Measurements from ENCODE around the gene MCM6. TPM values are rescaled to one million over a fixed set of nuclear protein-coding genes. Genes with fewer than 3 reads are reported as not detected.
A peak's percentile ranks its signal among the peaks of the same experiment; 100 is the strongest.

MCM6 gene
- total and polyA plus RNA-seq, 2 experiments from 2014 or later, result 74.7 to 133 TPM

DNA sequence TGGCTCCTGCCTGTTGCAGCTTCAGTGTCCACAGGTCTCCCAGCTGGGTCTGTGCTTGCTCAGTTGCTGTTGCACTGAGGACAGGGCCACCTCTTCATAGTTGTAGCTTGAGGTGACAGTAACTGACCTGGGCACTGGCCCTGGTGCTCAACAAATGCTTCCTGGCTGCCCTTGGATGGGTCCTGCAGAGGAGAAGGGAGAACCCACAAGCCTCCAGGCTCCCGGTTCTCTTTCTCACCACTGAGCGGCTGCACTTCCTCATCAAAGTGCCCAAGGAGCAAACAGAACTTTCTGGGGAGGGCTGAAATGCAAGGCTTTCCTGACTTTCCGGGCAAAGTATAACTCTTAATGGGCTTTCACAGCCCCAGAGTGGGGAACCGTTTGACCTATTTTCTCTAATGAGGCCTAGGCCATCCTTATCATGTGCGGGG is 78.0 kb downstream of the MCM6 start:
- H3K27ac Mint-ChIP-seq, result no peak overlapping the region
- Histone ChIP-seq H3K27me3 (ENCODE audit: insufficient read depth) (no peaks in the 10 kb centered on the region), H3K4me1 (ENCODE audit: insufficient read depth) (no peaks in the 10 kb centered on the region), H3K4me2 (no peak overlapping the region), H3K27ac (ENCODE audit: low read depth) (no peak overlapping the region), H3F3A (replicated peaks; ENCODE audit: low read depth) (no peaks in the 10 kb centered on the region), H3K9me2 (ENCODE audit: insufficient read depth) (no peaks in the 10 kb centered on the region), H3K36me3 (ENCODE audit: insufficient read depth) (no peaks in the 10 kb centered on the region), H3K4me3 (no peak overlapping the region), H4K20me1 (replicated peaks; ENCODE audit: insufficient read depth) (no peaks in the 10 kb centered on the region), H2AFZ (peak overlapping the region; percentile 93), H3K79me2 (replicated peaks; ENCODE audit: insufficient read depth) (no peaks in the 10 kb centered on the region)
- H3K4me3 Mint-ChIP-seq, result no peak overlapping the region
- H3K27me3 Mint-ChIP-seq (ENCODE audit: insufficient read depth, low read depth, poor library complexity), result peaks cover 3% of the 10 kb centered on the region
- DNase-seq (ENCODE audit: low spot score) (no peak), ATAC-seq (no peak)
- TF ChIP-seq, protein P1, sequence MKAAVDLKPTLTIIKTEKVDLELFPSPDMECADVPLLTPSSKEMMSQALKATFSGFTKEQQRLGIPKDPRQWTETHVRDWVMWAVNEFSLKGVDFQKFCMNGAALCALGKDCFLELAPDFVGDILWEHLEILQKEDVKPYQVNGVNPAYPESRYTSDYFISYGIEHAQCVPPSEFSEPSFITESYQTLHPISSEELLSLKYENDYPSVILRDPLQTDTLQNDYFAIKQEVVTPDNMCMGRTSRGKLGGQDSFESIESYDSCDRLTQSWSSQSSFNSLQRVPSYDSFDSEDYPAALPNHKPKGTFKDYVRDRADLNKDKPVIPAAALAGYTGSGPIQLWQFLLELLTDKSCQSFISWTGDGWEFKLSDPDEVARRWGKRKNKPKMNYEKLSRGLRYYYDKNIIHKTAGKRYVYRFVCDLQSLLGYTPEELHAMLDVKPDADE (IDR thresholded peaks at IDR 0.05), result no peak
- TF ChIP-seq ZNF114 (CRISPR knock-in tag; IDR thresholded peaks at IDR 0.05) (no peak), ZNF331 (CRISPR knock-in tag; IDR thresholded peaks at IDR 0.05; ENCODE audit: low read depth) (no peak), EZH2phosphoT487 (IDR thresholded peaks at IDR 0.05; ENCODE audit: unreplicated experiment) (no peak), JUNB (IDR thresholded peaks at IDR 0.05; ENCODE audit: unreplicated experiment) (no peak), NANOG (IDR thresholded peaks at IDR 0.05; ENCODE audit: borderline replicate concordance) (no peak), STAT1 (IDR thresholded peaks at IDR 0.05; ENCODE audit: unreplicated experiment) (no peak), EZH2 (IDR thresholded peaks at IDR 0.05; ENCODE audit: low read depth, unreplicated experiment) (no peak), CREB1 (CRISPR knock-in tag; IDR thresholded peaks at IDR 0.05; ENCODE audit: low read depth) (no peak), POLR2AphosphoS5 (IDR thresholded peaks at IDR 0.05; ENCODE audit: low read depth) (no peak)
- TF ChIP-seq, protein P2, sequence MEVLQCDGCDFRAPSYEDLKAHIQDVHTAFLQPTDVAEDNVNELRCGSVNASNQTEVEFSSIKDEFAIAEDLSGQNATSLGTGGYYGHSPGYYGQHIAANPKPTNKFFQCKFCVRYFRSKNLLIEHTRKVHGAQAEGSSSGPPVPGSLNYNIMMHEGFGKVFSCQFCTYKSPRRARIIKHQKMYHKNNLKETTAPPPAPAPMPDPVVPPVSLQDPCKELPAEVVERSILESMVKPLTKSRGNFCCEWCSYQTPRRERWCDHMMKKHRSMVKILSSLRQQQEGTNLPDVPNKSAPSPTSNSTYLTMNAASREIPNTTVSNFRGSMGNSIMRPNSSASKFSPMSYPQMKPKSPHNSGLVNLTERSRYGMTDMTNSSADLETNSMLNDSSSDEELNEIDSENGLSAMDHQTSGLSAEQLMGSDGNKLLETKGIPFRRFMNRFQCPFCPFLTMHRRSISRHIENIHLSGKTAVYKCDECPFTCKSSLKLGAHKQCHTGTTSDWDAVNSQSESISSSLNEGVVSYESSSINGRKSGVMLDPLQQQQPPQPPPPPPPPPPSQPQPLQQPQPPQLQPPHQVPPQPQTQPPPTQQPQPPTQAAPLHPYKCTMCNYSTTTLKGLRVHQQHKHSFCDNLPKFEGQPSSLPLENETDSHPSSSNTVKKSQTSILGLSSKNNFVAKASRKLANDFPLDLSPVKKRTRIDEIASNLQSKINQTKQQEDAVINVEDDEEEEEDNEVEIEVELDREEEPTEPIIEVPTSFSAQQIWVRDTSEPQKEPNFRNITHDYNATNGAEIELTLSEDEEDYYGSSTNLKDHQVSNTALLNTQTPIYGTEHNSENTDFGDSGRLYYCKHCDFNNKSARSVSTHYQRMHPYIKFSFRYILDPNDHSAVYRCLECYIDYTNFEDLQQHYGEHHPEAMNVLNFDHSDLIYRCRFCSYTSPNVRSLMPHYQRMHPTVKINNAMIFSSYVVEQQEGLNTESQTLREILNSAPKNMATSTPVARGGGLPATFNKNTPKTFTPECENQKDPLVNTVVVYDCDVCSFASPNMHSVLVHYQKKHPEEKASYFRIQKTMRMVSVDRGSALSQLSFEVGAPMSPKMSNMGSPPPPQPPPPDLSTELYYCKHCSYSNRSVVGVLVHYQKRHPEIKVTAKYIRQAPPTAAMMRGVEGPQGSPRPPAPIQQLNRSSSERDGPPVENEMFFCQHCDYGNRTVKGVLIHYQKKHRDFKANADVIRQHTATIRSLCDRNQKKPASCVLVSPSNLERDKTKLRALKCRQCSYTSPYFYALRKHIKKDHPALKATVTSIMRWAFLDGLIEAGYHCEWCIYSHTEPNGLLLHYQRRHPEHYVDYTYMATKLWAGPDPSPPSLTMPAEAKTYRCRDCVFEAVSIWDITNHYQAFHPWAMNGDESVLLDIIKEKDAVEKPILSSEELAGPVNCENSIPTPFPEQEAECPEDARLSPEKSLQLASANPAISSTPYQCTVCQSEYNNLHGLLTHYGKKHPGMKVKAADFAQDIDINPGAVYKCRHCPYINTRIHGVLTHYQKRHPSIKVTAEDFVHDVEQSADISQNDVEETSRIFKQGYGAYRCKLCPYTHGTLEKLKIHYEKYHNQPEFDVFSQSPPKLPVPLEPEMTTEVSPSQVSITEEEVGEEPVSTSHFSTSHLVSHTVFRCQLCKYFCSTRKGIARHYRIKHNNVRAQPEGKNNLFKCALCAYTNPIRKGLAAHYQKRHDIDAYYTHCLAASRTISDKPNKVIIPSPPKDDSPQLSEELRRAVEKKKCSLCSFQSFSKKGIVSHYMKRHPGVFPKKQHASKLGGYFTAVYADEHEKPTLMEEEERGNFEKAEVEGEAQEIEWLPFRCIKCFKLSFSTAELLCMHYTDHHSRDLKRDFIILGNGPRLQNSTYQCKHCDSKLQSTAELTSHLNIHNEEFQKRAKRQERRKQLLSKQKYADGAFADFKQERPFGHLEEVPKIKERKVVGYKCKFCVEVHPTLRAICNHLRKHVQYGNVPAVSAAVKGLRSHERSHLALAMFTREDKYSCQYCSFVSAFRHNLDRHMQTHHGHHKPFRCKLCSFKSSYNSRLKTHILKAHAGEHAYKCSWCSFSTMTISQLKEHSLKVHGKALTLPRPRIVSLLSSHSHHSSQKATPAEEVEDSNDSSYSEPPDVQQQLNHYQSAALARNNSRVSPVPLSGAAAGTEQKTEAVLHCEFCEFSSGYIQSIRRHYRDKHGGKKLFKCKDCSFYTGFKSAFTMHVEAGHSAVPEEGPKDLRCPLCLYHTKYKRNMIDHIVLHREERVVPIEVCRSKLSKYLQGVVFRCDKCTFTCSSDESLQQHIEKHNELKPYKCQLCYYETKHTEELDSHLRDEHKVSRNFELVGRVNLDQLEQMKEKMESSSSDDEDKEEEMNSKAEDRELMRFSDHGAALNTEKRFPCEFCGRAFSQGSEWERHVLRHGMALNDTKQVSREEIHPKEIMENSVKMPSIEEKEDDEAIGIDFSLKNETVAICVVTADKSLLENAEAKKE (CRISPR knock-in tag; IDR thresholded peaks at IDR 0.05), result no peak
- TF ChIP-seq, protein P3, sequence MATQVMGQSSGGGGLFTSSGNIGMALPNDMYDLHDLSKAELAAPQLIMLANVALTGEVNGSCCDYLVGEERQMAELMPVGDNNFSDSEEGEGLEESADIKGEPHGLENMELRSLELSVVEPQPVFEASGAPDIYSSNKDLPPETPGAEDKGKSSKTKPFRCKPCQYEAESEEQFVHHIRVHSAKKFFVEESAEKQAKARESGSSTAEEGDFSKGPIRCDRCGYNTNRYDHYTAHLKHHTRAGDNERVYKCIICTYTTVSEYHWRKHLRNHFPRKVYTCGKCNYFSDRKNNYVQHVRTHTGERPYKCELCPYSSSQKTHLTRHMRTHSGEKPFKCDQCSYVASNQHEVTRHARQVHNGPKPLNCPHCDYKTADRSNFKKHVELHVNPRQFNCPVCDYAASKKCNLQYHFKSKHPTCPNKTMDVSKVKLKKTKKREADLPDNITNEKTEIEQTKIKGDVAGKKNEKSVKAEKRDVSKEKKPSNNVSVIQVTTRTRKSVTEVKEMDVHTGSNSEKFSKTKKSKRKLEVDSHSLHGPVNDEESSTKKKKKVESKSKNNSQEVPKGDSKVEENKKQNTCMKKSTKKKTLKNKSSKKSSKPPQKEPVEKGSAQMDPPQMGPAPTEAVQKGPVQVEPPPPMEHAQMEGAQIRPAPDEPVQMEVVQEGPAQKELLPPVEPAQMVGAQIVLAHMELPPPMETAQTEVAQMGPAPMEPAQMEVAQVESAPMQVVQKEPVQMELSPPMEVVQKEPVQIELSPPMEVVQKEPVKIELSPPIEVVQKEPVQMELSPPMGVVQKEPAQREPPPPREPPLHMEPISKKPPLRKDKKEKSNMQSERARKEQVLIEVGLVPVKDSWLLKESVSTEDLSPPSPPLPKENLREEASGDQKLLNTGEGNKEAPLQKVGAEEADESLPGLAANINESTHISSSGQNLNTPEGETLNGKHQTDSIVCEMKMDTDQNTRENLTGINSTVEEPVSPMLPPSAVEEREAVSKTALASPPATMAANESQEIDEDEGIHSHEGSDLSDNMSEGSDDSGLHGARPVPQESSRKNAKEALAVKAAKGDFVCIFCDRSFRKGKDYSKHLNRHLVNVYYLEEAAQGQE (IDR thresholded peaks at IDR 0.05; ENCODE audit: unreplicated experiment), result no peak
- peaks cover 20% of the 10 kb centered on the region for H3K36me3 Mint-ChIP-seq (ENCODE audit: low read depth)
- 0 out of 3 replicates have a peak, but pooled peaks cover 5% of the 10 kb centered on the region for H3K4me1 Mint-ChIP-seq
- peaks cover 36% of the 10 kb centered on the region for H3K9me3 Mint-ChIP-seq
